ENCODE measurements around the gene SCYGR2. TPM values are rescaled to one million over a fixed set of nuclear protein-coding genes. Genes with fewer than 3 reads are reported as not detected.

SCYGR2 gene
- total RNA-seq, 1 experiment from 2014 or later = not detected

GRCh38 chr2:227617316-227618230, 18.9 kb downstream of the SCYGR2 start, which contains the start of gene SCYGR4:
Gene SCYGR4 (plus strand): TSS chr2:227617498. CDS start chr2:227617498, 0 bp downstream.
- H3K27me3 ChIP-seq (ENCODE audit: control insufficient read depth, insufficient read depth, low read length) = no peaks in the 10 kb centered on the region
- DNase-seq = no peak
- no peaks in the 10 kb centered on the region for H3K36me3 ChIP-seq (replicated peaks; ENCODE audit: control insufficient read depth, insufficient read depth, low read length)
- H3K4me3 ChIP-seq (ENCODE audit: insufficient read depth, low read depth, low read length) = no peak within 1 kb of the TSS

GRCh38 chr2:227623226-227623625, 24.5 kb downstream of the SCYGR2 start:
- H3K27me3 ChIP-seq (ENCODE audit: control insufficient read depth, insufficient read depth, low read length) = no peaks in the 10 kb centered on the region
- no peak for DNase-seq
- H3K4me3 ChIP-seq (ENCODE audit: insufficient read depth, low read depth, low read length) = no peak overlapping the region
- H3K36me3 ChIP-seq (replicated peaks; ENCODE audit: control insufficient read depth, insufficient read depth, low read length) = no peaks in the 10 kb centered on the region

GRCh38 chr2:227625420-227625819, 26.7 kb downstream of the SCYGR2 start:
- Histone ChIP-seq H3K36me3 (replicated peaks; ENCODE audit: control insufficient read depth, insufficient read depth, low read length) (no peaks in the 10 kb centered on the region), H3K27me3 (ENCODE audit: control insufficient read depth, insufficient read depth, low read length) (no peaks in the 10 kb centered on the region), H3K4me3 (ENCODE audit: insufficient read depth, low read depth, low read length) (no peak overlapping the region)
- no peak for DNase-seq

GRCh38 chr2:227626580-227627151, 28.0 kb downstream of the SCYGR2 start:
- Histone ChIP-seq H3K4me3 (ENCODE audit: insufficient read depth, low read depth, low read length) (no peak overlapping the region), H3K36me3 (replicated peaks; ENCODE audit: control insufficient read depth, insufficient read depth, low read length) (no peaks in the 10 kb centered on the region), H3K27me3 (ENCODE audit: control insufficient read depth, insufficient read depth, low read length) (no peaks in the 10 kb centered on the region)
- DNase-seq = no peak

GRCh38 chr2:227627769-227628168, 29.1 kb downstream of the SCYGR2 start:
- Histone ChIP-seq H3K4me3 (ENCODE audit: insufficient read depth, low read depth, low read length) (no peak overlapping the region), H3K27me3 (ENCODE audit: control insufficient read depth, insufficient read depth, low read length) (no peaks in the 10 kb centered on the region), H3K36me3 (replicated peaks; ENCODE audit: control insufficient read depth, insufficient read depth, low read length) (no peaks in the 10 kb centered on the region)
- DNase-seq = no peak

- H3K4me3 ChIP-seq (ENCODE audit: insufficient read depth, low read depth, low read length) = no peak overlapping the region
- no peaks in the 10 kb centered on the region for H3K27me3 ChIP-seq (ENCODE audit: control insufficient read depth, insufficient read depth, low read length)
- H3K36me3 ChIP-seq (replicated peaks; ENCODE audit: control insufficient read depth, insufficient read depth, low read length) = no peaks in the 10 kb centered on the region
- DNase-seq = no peak
Measured at GRCh38 chr2:227629435-227629834, 30.7 kb downstream of the SCYGR2 start.

- no peak for DNase-seq
- Histone ChIP-seq H3K4me3 (ENCODE audit: insufficient read depth, low read depth, low read length) (no peak overlapping the region), H3K36me3 (replicated peaks; ENCODE audit: control insufficient read depth, insufficient read depth, low read length) (no peaks in the 10 kb centered on the region), H3K27me3 (ENCODE audit: control insufficient read depth, insufficient read depth, low read length) (no peaks in the 10 kb centered on the region)
Measured at GRCh38 chr2:227630322-227630721, 31.6 kb downstream of the SCYGR2 start.

- no peak for DNase-seq
- Histone ChIP-seq H3K36me3 (replicated peaks; ENCODE audit: control insufficient read depth, insufficient read depth, low read length) (no peaks in the 10 kb centered on the region), H3K4me3 (ENCODE audit: insufficient read depth, low read depth, low read length) (no peak overlapping the region), H3K27me3 (ENCODE audit: control insufficient read depth, insufficient read depth, low read length) (no peaks in the 10 kb centered on the region)
Measured at GRCh38 chr2:227632827-227633226, 34.1 kb downstream of the SCYGR2 start.

GRCh38 chr2:227634201-227634600, 35.5 kb downstream of the SCYGR2 start:
- no peaks in the 10 kb centered on the region for H3K36me3 ChIP-seq (replicated peaks; ENCODE audit: control insufficient read depth, insufficient read depth, low read length)
- no peak for DNase-seq
- no peak overlapping the region for H3K4me3 ChIP-seq (ENCODE audit: insufficient read depth, low read depth, low read length)
- no peaks in the 10 kb centered on the region for H3K27me3 ChIP-seq (ENCODE audit: control insufficient read depth, insufficient read depth, low read length)

- Histone ChIP-seq H3K27me3 (ENCODE audit: control insufficient read depth, insufficient read depth, low read length) (no peaks in the 10 kb centered on the region), H3K36me3 (replicated peaks; ENCODE audit: control insufficient read depth, insufficient read depth, low read length) (no peaks in the 10 kb centered on the region), H3K4me3 (ENCODE audit: insufficient read depth, low read depth, low read length) (no peak overlapping the region)
- DNase-seq = no peak
Measured at GRCh38 chr2:227642656-227643055, 44.0 kb downstream of the SCYGR2 start.

- Histone ChIP-seq H3K36me3 (replicated peaks; ENCODE audit: control insufficient read depth, insufficient read depth, low read length) (no peaks in the 10 kb centered on the region), H3K4me3 (ENCODE audit: insufficient read depth, low read depth, low read length) (no peak overlapping the region), H3K27me3 (ENCODE audit: control insufficient read depth, insufficient read depth, low read length) (no peaks in the 10 kb centered on the region)
- no peak for DNase-seq
Measured at GRCh38 chr2:227643990-227644551, 45.4 kb downstream of the SCYGR2 start.

Other genes with a start within 250 kb of the SCYGR2 start
- gene TM4SF20, start 219.6 kb upstream of the SCYGR2 start, total RNA-seq (2014; rRNA removed; shearing (Covaris generic)) = not detected in 2 replicates
- gene SCYGR1, start 210.9 kb upstream of the SCYGR2 start, total RNA-seq (2014; rRNA removed; shearing (Covaris generic)) = not detected in 2 replicates
- 94.3 and 116 TPM in 2 replicates for gene AGFG1, start 126.7 kb upstream of the SCYGR2 start, total RNA-seq (2014; rRNA removed; shearing (Covaris generic))
- not detected in 2 replicates for gene SCYGR3, start 15.9 kb downstream of the SCYGR2 start, total RNA-seq (2014; rRNA removed; shearing (Covaris generic))
- gene SCYGR4, start 18.6 kb downstream of the SCYGR2 start, total RNA-seq (2014; rRNA removed; shearing (Covaris generic)) = not detected in 2 replicates
- gene SCYGR5, start 67.9 kb downstream of the SCYGR2 start, total RNA-seq (2014; rRNA removed; shearing (Covaris generic)) = not detected in 2 replicates
- gene SLC19A3, start 119.1 kb downstream of the SCYGR2 start, total RNA-seq (2014; rRNA removed; shearing (Covaris generic)) = 1.1 and 1.7 TPM in 2 replicates
- gene SCYGR6, start 125.9 kb downstream of the SCYGR2 start, total RNA-seq (2014; rRNA removed; shearing (Covaris generic)) = not detected in 2 replicates
- not detected in 2 replicates for gene SCYGR7, start 129.4 kb downstream of the SCYGR2 start, total RNA-seq (2014; rRNA removed; shearing (Covaris generic))
- gene SCYGR8, start 147.0 kb downstream of the SCYGR2 start, total RNA-seq (2014; rRNA removed; shearing (Covaris generic)) = not detected in 2 replicates
- gene CCL20, start 214.9 kb downstream of the SCYGR2 start, total RNA-seq (2014; rRNA removed; shearing (Covaris generic)) = not detected in 2 replicates